D341Med (cell line): ENCODE results near the gene TPST2.
"Not testable (repeated sequence)": the region's sequence is repeated elsewhere in the genome, so short reads cannot be mapped to it uniquely, and the experiment has no call there.

Experiments
- DNase-seq: peaks from one replicate; pipeline ENCODE4 v3.0.0; 2012; ENCODE audit warnings: low spot score

The TPST2 gene

DNA sequence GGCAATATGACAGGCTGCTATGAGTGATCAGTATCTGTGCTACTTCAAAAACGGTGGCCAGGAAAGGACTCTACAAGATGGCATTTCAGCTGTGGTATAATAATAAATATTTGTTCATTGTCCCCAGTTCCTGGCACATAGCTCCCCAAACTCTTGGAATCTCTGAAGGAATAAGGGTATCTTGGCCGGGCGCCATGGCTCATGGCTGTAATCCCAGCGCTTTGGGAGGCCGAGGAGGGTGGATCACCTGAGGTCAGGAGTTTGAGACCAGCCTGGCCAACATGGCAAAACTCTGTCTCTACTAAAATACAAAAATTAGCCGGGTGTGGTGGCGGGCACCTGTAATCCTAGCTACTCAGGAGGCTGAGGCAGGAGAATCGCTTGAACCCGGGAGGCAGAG lies 61.4 kb downstream of the TPST2 start:
- not testable (repeated sequence) for DNase-seq

DNA sequence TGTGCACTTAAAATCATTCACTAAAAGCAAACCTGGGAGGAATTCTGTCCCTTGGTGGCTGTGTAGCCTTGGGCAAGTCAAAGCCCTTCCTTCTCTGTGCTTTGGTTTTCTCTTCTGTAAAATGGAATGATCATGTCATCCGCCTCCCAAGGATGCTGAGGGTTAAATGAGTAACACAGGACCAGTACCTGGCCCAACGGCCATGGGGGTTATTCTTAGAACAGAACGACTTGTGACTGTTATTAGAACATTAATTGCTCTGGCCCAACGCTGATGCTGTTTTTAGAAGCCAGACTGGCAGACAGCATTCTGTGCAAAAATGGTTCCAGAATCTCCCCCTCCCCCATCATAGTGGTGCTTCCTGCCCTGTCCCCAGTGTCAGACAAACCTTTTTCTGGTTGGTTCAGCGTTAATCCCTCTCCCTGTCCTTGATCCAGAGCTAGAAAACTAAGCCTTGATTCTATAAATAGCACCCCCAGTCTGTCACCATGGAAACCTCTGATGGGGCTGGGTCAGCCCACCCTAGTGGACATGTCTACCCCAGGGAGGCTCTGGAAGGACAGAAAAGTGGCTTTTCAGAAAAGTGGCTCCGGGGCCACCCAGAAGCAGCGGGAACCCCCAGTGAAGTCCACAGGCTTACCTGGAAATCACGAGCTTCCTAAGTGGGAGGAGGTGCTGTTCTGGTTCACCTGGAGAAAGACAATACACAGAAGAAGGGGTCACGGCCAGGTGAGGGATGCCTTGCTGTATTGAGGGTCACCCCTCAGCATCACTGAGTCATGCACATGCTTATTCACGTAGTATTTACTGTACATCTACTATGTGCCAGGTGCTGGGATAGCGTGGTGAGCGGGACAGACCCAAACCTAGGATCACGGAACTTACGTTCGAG lies 62.1 kb downstream of the TPST2 start:
- DNase-seq: peak; percentile 72

DNA sequence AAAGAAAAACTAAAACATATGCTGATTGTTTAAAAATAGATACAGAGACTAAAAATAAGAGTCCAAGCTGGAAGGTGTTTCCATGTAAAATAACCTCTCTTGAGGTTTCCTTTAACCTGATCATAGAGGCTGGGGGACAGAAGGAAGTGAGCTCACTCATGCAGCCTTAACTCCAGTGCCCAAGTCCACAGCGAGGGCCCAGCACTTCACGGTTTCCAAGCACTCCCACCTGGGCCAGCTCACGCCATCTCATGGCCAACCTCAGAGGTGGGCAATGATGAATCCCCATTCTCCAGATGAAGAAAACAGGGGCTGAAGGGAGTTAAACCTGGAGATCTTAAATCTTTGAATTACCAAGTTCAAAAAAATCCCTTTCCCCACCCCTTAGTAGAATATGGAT lies 62.8 kb downstream of the TPST2 start:
- no peak for DNase-seq

DNA sequence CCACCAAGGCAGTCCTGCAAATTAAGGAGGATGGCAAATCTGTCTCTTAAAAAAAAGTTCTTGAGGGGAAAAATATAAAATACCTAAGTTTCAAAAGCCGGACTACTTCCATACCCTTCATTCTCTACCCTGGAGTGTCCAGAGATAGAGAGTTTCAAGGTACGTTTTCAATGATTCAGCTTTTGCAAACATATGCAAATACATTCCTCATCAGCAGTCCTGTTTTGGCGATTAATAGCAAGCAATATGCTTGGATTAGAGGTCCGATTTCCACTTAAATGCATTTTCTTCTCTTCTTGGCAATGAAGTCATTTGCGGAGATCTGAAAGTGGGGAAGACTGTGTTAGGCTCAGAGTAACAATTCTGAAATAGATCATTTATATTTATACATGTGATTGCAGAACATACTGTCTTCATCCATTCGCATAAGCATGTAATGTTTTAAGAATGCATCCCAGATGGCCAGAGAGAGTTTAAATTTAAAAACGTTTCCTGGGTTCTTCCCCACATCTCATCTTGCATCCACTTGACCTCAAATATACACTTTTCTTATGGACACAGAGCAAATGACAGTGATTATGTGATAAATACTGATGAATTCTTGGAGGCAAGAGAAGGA lies 63.9 kb downstream of the TPST2 start:
- no peak for DNase-seq

DNA sequence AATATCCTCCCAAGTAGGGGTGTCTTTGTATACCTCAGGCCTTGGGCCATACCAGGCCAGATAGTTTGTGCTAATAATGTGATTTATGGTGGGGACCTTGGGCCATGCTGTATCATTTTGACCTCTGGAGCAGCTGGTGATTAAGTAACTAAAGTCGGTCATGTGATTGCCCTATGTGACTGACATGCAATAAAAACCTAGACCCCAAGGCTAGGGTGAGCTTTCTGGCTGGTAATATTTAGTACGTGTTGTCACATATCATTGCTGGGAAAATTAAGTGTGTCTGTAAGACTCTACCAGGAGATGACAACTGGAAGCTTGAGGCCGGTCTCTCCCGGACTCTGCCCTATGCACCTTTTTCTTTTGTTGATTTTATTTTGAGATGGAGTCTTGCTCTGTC lies 65.1 kb downstream of the TPST2 start:
- no peak for DNase-seq

DNA sequence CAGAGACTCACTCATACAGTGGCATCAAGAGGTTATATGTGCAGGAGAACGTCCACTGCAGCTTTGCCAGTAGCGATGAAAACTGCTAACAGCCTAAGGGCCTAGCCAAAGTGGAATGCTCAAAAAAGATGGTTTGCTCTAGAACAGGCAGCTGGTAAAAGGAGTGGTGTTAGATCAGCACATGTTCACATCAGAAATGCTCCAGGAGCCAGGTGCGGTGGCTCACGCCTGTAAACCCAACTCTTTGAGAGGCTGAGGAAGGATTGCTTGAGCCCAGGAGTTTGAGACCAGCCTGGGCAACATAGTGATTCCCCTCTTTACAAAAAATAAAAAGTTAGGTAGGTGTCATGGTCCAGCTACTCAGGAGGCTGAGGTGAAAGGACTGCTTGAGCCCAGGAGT lies 67.3 kb downstream of the TPST2 start:
- DNase-seq: no peak

DNA sequence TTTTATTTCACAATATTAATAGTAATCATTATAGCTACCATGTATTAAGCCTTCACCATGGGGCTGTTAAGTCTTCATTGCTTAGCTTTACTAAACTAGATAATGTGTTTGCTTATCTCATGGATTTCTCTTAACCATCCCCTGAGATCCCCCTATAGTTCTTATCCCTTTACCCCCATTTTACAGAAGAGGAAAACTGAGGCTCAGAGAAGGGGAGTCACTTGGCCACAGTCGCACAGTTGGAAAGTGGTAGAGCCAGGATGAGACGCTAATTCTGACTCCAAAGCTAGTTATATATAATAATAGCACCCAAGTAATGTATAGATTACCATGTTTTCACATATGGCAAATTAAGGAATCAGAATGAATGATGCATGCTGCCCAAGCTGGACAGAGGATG lies 67.9 kb downstream of the TPST2 start:
- no peak for DNase-seq

DNA sequence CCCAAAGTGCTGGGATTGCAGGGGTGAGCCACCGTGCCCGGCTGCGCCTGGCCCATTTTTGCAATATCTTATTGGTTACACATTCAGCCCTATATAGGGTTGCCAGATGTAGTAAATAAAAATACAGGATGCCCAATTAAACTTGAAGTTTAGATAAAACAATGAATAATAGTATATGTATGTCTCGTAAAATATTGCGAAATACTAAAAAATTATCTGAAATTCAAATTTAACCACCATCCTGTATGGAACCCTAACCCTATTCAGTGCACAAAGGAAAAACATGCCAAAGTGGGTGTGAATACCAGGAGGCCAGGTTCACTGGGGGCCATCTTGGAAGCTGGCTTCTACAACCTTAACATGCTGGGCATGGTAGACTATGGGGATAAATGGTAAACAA lies 72.5 kb downstream of the TPST2 start:
- DNase-seq: no peak

DNA sequence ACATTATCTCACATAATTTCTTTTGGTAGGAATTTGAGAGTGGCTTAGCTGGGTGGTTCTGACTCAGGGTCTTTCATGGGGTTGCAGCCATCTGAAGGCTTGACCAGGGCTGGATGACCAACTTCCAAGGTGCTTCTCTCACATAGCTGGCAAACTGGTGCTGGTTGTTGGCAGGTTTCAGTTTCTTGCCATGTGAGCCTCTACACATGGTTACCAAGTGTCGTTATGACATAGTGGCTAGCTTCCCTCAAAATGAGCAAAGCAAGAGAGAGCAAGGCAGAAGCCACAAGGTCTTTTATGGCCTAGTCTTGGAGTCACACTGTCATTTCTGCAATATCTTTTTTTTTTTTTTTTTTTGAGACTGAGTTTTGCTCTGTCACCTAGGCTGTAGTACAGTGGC lies 73.4 kb downstream of the TPST2 start:
- no peak for DNase-seq

DNA sequence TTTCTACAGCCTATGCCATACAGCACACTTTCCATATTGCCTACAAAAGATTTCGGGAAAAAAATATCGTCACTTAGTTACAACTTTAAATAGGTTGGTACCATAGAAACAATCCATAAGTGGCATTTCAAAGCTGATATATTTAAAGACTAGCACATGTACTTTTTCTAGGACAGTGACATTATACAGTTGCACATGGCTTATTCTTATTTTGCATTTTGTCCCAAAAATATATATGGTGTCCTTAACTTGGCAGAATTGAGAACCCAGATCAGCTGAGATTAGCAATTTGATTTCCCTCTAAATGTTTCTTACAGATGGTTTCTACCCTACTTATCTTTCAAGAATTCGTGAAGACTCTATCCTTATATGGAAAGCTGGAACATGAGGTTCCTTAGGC lies 74.0 kb downstream of the TPST2 start:
- no peak for DNase-seq

DNA sequence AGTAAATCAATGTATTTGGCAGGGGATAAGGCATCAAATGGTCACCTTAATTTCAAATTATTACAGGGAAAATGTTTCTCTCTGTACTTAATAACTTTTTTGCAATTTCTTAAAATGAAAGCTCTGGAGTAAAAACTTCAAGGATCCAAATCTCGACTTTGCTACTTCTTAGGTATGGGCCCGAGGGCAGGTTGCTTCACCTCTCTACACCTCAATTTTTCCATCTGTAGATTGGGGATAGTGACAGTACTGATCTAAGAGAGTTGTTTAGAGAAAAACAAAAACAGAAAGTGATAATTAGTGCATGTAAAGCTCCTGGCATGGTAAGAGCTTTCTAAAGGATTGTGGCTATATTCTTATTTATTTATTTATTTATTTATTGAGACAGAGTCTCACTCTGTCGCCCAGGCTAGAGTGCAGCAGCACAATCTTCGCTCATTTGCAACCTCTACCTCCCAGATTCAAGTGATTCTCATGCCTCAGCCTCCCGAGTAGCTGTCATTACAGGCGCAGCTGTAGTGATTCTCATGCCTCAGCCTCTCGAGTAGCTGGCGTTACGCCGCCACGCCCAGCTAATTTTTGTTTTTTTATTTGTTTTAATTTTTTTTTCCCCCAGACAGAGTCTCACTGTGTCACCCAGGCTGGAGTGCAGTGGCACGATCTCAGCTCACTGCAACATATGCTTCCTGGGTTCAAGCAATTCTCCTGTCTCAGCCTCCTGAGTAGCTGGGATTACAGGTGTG lies 75.3 kb downstream of the TPST2 start:
- no peak for DNase-seq

DNA sequence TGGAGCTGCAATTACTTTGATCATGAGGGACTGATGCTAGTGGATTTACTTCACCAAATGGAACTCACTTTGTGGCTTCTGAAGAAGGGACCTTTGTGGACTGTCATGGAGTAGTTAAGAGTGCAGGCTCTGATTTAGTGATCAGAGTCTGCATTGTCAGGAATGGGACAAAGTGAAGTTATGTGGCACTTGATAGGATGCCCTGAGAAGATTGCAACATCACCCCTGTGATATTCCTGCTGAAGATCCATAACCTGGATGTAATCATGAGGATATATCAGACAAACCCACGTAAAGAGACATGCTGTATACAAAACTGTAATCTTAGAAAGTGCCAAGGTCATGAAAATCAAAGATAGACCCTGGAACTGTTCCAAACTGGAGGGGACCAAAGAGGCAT lies 76.1 kb downstream of the TPST2 start:
- DNase-seq: no peak

DNA sequence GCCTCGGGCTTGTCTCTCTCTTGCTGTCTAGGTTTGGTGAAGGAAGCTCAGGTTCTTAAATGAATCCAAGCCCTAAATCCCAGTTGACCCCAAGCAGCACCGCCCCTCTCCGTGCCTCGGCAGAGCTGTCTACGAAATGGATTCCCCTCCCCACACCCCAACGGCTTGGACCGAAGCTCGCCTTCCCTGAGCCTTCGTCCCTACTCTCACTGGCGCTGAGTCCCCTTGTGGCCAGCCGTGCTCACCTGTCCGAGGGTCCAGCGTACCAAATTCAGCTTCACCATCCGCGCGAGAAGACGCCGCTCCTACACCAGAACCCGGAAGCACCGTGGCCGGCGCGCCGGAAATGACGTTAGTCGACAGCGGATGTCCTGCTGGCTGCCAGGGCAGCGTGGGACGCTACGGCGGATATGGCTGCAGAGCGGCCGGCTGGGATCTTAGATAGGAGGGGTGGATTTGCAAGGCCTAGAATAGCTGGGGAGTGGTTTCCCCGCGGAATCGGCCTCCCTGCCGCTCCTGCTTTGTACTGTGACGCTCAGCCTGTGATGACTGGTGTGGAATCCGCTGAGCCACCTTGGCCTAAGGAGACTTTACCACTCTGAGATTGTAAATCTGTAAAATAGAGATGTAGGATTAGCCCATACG lies 77.7 kb downstream of the TPST2 start, which contains the start of gene TFIP11:
Gene TFIP11 (minus strand): TSS at position 325 of the 645 bp plus-strand sequence. CDS start 2,201 bp downstream, outside the sequence.
- DNase-seq: peak; percentile 98

DNA sequence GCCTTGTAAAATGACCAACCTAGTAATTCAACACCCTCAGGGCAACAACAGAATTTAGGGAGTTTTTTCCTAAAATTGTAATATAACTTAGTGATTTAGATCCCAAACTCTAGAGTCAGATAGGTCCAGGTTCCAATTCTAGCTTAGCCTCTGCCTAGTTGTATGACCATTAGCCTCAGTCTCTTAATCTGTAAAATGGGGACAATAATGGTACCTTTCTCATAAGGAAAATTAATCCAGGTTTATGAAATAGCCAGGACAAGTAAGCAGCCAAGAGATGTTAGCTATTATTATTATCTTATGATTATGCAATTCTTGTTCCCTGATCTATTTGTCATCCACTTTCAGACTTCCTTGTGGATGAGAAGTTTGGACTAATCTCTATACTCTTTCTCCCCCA lies 81.8 kb downstream of the TPST2 start:
- no peak for DNase-seq

DNA sequence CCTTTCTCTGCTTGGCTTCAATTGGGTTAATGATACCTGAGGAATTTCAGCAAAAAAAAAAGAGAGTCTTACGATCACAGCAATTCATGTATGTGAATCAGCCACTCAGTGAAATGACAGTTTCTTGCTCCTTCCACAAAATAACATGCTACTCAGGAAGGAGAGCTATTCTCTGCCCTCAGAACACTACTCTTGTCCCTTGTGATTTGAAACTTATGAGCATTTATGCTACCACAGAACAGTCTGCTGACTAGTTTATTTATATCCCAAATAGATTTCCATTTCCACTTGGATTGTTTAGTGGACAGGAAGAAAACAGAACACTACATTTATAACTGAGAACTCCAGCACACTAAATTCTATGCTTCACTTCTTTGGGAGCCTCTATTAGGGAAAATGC lies 86.2 kb downstream of the TPST2 start:
- DNase-seq: no peak

DNA sequence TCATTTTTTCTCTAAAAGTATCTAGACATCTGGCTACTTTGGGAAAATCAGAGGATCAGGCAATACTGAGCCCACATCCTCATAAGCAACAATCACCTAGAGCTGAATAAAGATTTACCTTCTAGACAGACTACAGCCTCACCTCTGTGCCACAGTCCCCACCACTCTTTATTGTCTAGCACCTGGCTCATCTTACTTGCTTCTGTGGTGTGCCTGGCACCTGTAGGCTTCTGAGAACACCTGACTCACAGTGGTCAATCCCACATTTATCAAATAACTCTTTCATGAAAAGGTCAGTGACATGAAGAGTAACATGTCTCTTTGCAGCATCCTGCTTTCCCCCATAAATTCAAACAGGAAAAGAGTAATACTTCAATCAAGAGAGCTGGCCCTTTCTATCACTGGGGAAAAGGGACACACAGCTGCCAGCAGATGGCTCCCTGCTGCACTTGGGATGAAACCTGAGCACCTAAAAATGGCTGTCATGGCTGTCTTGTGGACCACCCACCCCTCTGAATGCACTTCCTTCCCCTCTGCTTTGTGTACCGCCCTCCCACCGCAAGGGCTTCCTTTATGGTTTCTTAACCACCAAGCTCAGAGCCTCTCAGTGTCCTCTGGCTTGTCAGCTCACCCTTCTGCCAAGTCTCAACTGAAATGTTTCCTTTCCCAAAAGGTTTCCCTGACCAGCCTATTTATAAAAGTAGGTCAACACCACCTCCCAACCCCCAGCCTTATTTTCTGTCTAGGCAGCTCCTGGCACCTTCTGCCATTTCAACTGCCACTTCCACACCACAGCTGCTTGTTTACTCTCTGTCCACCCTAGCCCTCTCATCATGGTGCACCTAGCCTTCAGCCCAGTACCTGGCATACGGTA lies 87.0 kb downstream of the TPST2 start:
- peak; percentile 75 for DNase-seq

DNA sequence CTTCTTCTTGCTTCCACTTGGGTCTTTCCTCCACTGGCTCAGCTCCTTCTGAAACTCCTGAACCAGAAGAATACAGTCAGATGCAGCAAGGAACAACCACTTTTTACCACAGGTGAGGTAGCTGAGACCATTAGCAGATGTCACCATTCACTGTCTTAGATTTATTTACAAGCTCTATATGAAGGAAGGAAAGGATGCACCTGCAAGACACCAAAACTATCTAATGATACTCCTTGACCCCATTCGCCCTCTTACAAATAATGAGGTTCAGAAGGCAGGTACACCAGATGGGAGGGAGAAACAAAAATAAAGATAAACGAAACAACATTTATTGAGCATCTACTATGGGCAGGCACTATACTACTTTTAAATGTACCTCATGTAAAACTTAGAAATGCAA lies 87.9 kb downstream of the TPST2 start:
- no peak for DNase-seq

DNA sequence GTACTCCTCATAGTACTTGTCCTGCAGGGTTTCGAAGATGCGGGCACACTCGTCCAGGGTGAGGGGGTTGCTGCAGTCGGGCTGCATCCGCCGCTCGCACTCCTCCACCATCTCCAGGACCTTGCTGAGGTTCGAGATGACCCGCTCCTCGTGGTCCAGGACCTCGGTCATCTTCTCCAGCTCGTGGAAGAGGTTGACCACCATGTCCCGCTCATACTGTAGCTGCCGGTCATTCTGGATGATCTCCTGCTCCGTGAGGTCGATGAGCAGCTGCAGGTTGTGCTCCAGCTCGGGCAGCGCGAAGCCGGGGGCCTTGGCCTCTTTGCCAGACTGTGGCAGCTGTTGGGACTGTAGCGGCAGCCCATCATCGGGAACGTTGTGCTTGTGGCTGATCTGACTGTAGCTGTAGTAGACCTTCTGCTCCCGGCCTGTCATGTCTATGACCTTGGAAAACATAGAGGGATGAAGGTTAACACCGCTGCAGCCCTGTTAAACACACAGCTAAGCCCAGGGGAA lies 90.7 kb downstream of the TPST2 start:
- DNase-seq: no peak

DNA sequence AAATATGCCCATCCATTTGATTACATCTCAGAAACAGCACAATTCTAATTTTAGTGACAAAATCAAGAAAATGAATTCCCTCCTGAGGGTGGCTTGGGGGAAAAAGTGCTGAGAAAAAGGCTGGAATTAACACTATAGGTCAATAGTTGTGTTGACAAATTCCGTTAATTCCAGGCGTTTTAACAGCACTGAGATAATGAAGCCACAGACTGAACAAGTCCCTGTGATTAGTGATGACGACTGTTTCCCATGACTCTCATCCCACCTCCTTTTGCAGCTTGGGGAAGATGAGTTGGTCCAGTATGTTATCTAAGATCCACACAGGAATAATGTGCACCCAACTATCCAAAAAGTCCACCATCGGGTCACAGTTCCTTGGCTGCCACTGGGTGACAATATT lies 93.5 kb downstream of the TPST2 start:
- DNase-seq: no peak

DNA sequence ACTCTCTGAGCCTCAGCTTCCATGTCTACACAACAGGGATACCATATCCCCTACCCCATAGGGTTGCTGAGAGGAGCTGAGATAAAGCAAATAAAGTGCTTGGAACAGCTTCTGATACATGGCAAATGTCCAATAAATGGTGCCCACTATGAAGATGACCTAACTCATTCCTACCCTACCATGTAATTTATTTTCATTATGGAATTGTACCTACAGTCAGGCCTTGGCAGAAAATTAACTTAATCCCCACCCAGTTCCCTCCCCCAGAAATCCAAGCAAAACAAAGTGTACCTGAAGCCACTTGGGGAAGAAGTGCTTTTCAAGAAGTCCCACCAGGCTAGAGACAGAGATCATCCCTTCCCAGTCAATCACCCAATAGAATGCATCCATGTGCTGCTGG lies 95.4 kb downstream of the TPST2 start:
- no peak for DNase-seq

DNA sequence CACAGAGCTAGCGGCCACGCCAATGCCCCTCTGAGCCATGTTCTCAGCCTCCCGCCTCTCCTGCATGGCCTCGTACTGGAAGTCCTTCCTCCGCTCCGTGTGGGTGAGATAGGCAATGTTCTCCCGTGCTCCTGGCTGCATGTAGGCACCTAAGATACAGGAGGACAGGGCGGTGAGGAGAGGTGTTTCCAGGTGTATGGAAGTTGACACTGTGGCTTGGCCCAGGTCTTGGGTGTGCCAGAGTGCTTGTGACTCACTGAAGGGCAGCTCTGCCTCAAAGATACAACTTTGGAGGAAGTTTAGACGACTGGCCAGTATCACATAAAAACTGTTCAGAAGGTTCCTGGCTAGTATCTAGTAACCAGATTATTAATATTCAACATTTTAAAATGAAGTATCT lies 97.7 kb downstream of the TPST2 start:
- no peak for DNase-seq
